SK-N-SH (cell line): ENCODE results near the gene ATP8A2. TPM values are rescaled to one million over a fixed set of nuclear protein-coding genes. Genes with fewer than 3 reads are reported as not detected.

ENCODE experiments used
- CTCF ChIA-PET: fragments of 300-600, 350-600 bp; formaldehyde crosslinking; extraction: SDS; loops from one replicate; lab custom pipeline; 2021; lab: Yijun Ruan, JAX
- POLR2A ChIA-PET: fragments of 350-600 bp; sonication (Branson Sonifier 250); formaldehyde crosslinking; extraction: SDS; loops from one replicate; lab custom pipeline; 2020; ENCODE audit warnings: antibody characterized with exemption, inconsistent platforms; lab: Yijun Ruan, JAX
- DNase-seq: peaks from one replicate; pipeline ENCODE4 v3.0.0; 2012
- H2AFZ ChIP-seq: fragments of 200-600 bp; sonication (generic); 2 replicates; pipeline ENCODE4 v1.8.1; 2016; ENCODE audit warnings: antibody characterized with exemption, mild to moderate bottlenecking, low read depth
- H3F3A ChIP-seq: fragments of 200-600 bp; sonication (generic); replicated peaks from 2 replicates; pipeline ENCODE3; 2016; ENCODE audit warnings: antibody characterized with exemption, mild to moderate bottlenecking; ENCODE audit not compliant: insufficient read depth
- H3K27ac ChIP-seq, 2 experiments: fragments of 200-500 bp in 1 of 2; fragments of 200-600 bp in 1 of 2; sonication (Bioruptor generic) in 1 of 2; sonication (generic), shearing (Covaris generic) in 1 of 2; 2 replicates each; pipeline versions ENCODE4 v1.5.1 to v1.6.1; 2014 to 2016; ENCODE audit warnings: low read depth in 2 of 2, inconsistent platforms in 1 of 2, low read length in 1 of 2, mild to moderate bottlenecking in 1 of 2, mixed read lengths in 1 of 2
- H3K27me3 ChIP-seq: fragments of 200-600 bp; sonication (generic), shearing (Covaris generic); 2 replicates; pipeline ENCODE4 v1.6.1; 2016; ENCODE audit warnings: mixed run types; ENCODE audit not compliant: insufficient read depth
- H3K36me3 ChIP-seq, 2 experiments: fragments of 200-500 bp in 1 of 2; fragments of 200-600 bp in 1 of 2; sonication (Bioruptor generic) in 1 of 2; sonication (generic) in 1 of 2; replicated peaks in 1 of 2; 2 replicates each; pipeline versions ENCODE3 to v1.5.1; 2014 to 2016; ENCODE audit warnings: low read length in 1 of 2, mild to moderate bottlenecking in 1 of 2; ENCODE audit not compliant: insufficient read depth in 2 of 2, control insufficient read depth in 1 of 2
- H3K4me1 ChIP-seq, 2 experiments: fragments of 200-500 bp in 1 of 2; fragments of 200-600 bp in 1 of 2; sonication (Bioruptor generic) in 1 of 2; sonication (generic), shearing (Covaris generic) in 1 of 2; 2 replicates each; pipeline versions ENCODE4 v1.5.1 to v1.6.1; 2014 to 2016; ENCODE audit warnings: low read depth in 1 of 2, low read length in 1 of 2, mixed run types in 1 of 2; ENCODE audit not compliant: insufficient read depth in 2 of 2, control insufficient read depth in 1 of 2
- H3K4me2 ChIP-seq: fragments of 200-600 bp; sonication (generic), shearing (Covaris generic); 2 replicates; pipeline ENCODE4 v1.6.1; 2017; ENCODE audit warnings: mixed run types
- H3K4me3 ChIP-seq, 2 experiments: fragments of 200-500 bp in 1 of 2; fragments of 200-600 bp in 1 of 2; sonication (Bioruptor generic) in 1 of 2; sonication (generic), shearing (Covaris generic) in 1 of 2; 2 replicates each; pipeline versions ENCODE4 v1.5.1 to v1.8.1; 2014 to 2016; ENCODE audit warnings: low read depth in 2 of 2, inconsistent platforms in 1 of 2, low read length in 1 of 2, mild to moderate bottlenecking in 1 of 2, mixed read lengths in 1 of 2, moderate library complexity in 1 of 2
- H3K79me2 ChIP-seq: fragments of 200-600 bp; sonication (generic); 2 replicates; pipeline ENCODE4 v1.8.1; 2017; ENCODE audit warnings: mild to moderate bottlenecking; ENCODE audit not compliant: insufficient read depth
- H3K9ac ChIP-seq: fragments of 200-600 bp; sonication (generic); 2 replicates; pipeline ENCODE4 v1.6.1; 2017; ENCODE audit warnings: mixed run types
- H3K9me2 ChIP-seq: fragments of 200-600 bp; sonication (generic); 2 replicates; pipeline ENCODE4 v1.6.1; 2017; ENCODE audit warnings: mixed run types
- H3K9me3 ChIP-seq: fragments of 200-600 bp; sonication (generic); 2 replicates; pipeline ENCODE4 v1.6.1; 2017; ENCODE audit warnings: mixed run types, mild to moderate bottlenecking, moderate library complexity
- H4K20me1 ChIP-seq: fragments of 200-600 bp; sonication (generic); 2 replicates; pipeline ENCODE4 v1.6.1; 2017; ENCODE audit warnings: mild to moderate bottlenecking, mixed run types; ENCODE audit not compliant: insufficient read depth
- CHD2 ChIP-seq: fragments of 150-350 bp; IDR thresholded peaks from 2 replicates; pipeline ENCODE4 v1.6.1; 2018; ENCODE audit warnings: low read length; ENCODE audit not compliant: partially characterized antibody
- ELF1 ChIP-seq: IDR thresholded peaks from 2 replicates; pipeline ENCODE4 v1.4.0; 2012
- FOSL2 ChIP-seq: IDR thresholded peaks from 2 replicates; pipeline ENCODE4 v1.4.0; 2012; ENCODE audit warnings: low read depth, mild to moderate bottlenecking, moderate library complexity, borderline replicate concordance
- JUND ChIP-seq: IDR thresholded peaks from 2 replicates; pipeline ENCODE4 v1.4.0; 2012
- MAX ChIP-seq: IDR thresholded peaks from 2 replicates; pipeline ENCODE4 v1.4.0; 2012; ENCODE audit warnings: low read depth
- MEF2A ChIP-seq: IDR thresholded peaks from 2 replicates; pipeline ENCODE4 v1.4.0; 2012; ENCODE audit warnings: low read depth, borderline replicate concordance
- NRF1 ChIP-seq: IDR thresholded peaks from 2 replicates; pipeline ENCODE4 v1.6.1; 2012; ENCODE audit warnings: low read depth, mild to moderate bottlenecking, low read length
- POLR2AphosphoS5 ChIP-seq: IDR thresholded peaks from 2 replicates; pipeline ENCODE4 v1.6.1; 2012; ENCODE audit warnings: low read depth, low read length
- RAD21 ChIP-seq: IDR thresholded peaks from 2 replicates; pipeline ENCODE4 v1.6.1; 2012; ENCODE audit warnings: mild to moderate bottlenecking, low read length
- RCOR1 ChIP-seq: fragments of 150-350 bp; IDR thresholded peaks from 2 replicates; pipeline ENCODE4 v1.6.1; 2017; ENCODE audit warnings: antibody characterized with exemption, low read length
- RFX5 ChIP-seq: IDR thresholded peaks from 2 replicates; pipeline ENCODE4 v1.6.1; 2012; ENCODE audit warnings: mild to moderate bottlenecking, improper control_type of control experiment, low read length
- RXRA ChIP-seq: IDR thresholded peaks from 2 replicates; pipeline ENCODE4 v1.4.0; 2012; ENCODE audit warnings: low read depth, mild to moderate bottlenecking, borderline replicate concordance
- SIN3A ChIP-seq: IDR thresholded peaks from 2 replicates; pipeline ENCODE4 v1.6.1; 2012; ENCODE audit warnings: low read depth, mild to moderate bottlenecking, low read length, moderate library complexity, borderline replicate concordance
- SMC3 ChIP-seq: IDR thresholded peaks from 2 replicates; pipeline ENCODE4 v1.6.1; 2012; ENCODE audit warnings: low read depth, low read length, improper control_type of control experiment
- TAF1 ChIP-seq: IDR thresholded peaks from 2 replicates; pipeline ENCODE4 v1.6.1; 2012; ENCODE audit warnings: low read depth, mild to moderate bottlenecking, low read length, moderate library complexity, borderline replicate concordance
- USF1 ChIP-seq: IDR thresholded peaks from 2 replicates; pipeline ENCODE4 v1.4.0; 2012; ENCODE audit warnings: low read depth, borderline replicate concordance
- YY1 ChIP-seq: IDR thresholded peaks from 2 replicates; pipeline ENCODE4 v1.4.0; 2012; ENCODE audit warnings: low read depth, mild to moderate bottlenecking
- WGBS: methylation state at CpG from one replicate; pipeline ENCODE4 v1.1.6; 2017; ENCODE audit warnings: low lambda C conversion rate; 5-methylcytosine and 5-hydroxymethylcytosine counted together
- polyA plus RNA-seq, 3 experiments: library from polyadenylated mRNA; depleted of rRNA; stranded (reverse); fragments of >200 nt; gene quantifications; 2 replicates each; pipeline ENCODE4 v1.2.3, GENCODE V29; 2012

The ATP8A2 gene
- polyA plus RNA-seq, 1 of the 3 experiments (the other 2 are of a cell fraction), result 0.02 TPM

GRCh38 chr13:25857830-25858229 lies 486.1 kb downstream of the ATP8A2 start:
- 56% methylated on average over 4 of the region's 4 CpGs for WGBS
- TF ChIP-seq NRF1 (no peak), YY1 (no peak), USF1 (no peak), RFX5 (no peak), POLR2AphosphoS5 (no peak), CHD2 (no peak), FOSL2 (no peak), SIN3A (no peak), RAD21 (no peak), ELF1 (no peak), RCOR1 (no peak), MAX (no peak), SMC3 (no peak), JUND (no peak), MEF2A (no peak)
- no peaks in the 10 kb centered on the region for H3K4me1 ChIP-seq
- CTCF ChIA-PET, result interaction anchor here (1.6 kb wide), 1 partner anchor 51 kb away, joined by 3 read pairs; no protein-coding TSS in a partner anchor
- no peaks in the 10 kb centered on the region for H3K79me2 ChIP-seq
- H3K4me3 ChIP-seq, result no peak overlapping the region
- no peaks in the 10 kb centered on the region for H4K20me1 ChIP-seq
- no peaks in the 10 kb centered on the region for H3K36me3 ChIP-seq
- H3K4me2 ChIP-seq, result no peak overlapping the region
- H3F3A ChIP-seq, result no peaks in the 10 kb centered on the region
- H3K9me2 ChIP-seq, result no peaks in the 10 kb centered on the region
- no peaks in the 10 kb centered on the region for H3K27me3 ChIP-seq
- H3K9ac ChIP-seq, result no peak overlapping the region
- H3K27ac ChIP-seq, result no peak overlapping the region
- POLR2A ChIA-PET, result no interaction called here
- no peak for DNase-seq
- H2AFZ ChIP-seq, result no peak overlapping the region
- no peaks in the 10 kb centered on the region for H3K9me3 ChIP-seq

- no peaks in the 10 kb centered on the region for H3K79me2 ChIP-seq
- no peak overlapping the region for H2AFZ ChIP-seq
- no peak for DNase-seq
- H4K20me1 ChIP-seq, result no peaks in the 10 kb centered on the region
- H3K27ac ChIP-seq, result no peak overlapping the region
- WGBS, result 35% methylated on average over 3 of the region's 3 CpGs
- H3K4me1 ChIP-seq, result no peaks in the 10 kb centered on the region
- POLR2A ChIA-PET, result no interaction called here
- H3K36me3 ChIP-seq, result no peaks in the 10 kb centered on the region
- H3K9me3 ChIP-seq, result no peaks in the 10 kb centered on the region
- H3K27me3 ChIP-seq, result no peaks in the 10 kb centered on the region
- no peaks in the 10 kb centered on the region for H3F3A ChIP-seq
- no peak overlapping the region for H3K4me3 ChIP-seq
- H3K9ac ChIP-seq, result no peak overlapping the region
- no peaks in the 10 kb centered on the region for H3K9me2 ChIP-seq
- CTCF ChIA-PET, result interaction anchor here (0.6 to 1.9 kb wide), 2 partner anchors 29 to 285 kb away, joined by 3 to 5 read pairs; no protein-coding TSS in a partner anchor
- TF ChIP-seq MEF2A, result no peak
- no peak for TF ChIP-seq TAF1
- no peak for TF ChIP-seq NRF1
- TF ChIP-seq RXRA, result no peak
- TF ChIP-seq FOSL2, result no peak
- no peak for TF ChIP-seq RAD21
- TF ChIP-seq ELF1, result no peak
- no peak for TF ChIP-seq SMC3
- H3K4me2 ChIP-seq, result no peak overlapping the region
Measured at GRCh38 chr13:25859528-25859927, 487.8 kb downstream of the ATP8A2 start.
